Endothelial cell of umbilical vein (primary cell): ENCODE data around the gene ZGLP1. TPM values are rescaled to one million over a fixed set of nuclear protein-coding genes. Genes with fewer than 3 reads are reported as not detected.
"Not testable (repeated sequence)": the region's sequence is repeated elsewhere in the genome, so short reads cannot be mapped to it uniquely, and the experiment has no call there.

Experiments used
- BruUV-seq: library from RNA; stranded (reverse); fragments of 400-500 nt; replicated peaks from 2 replicates; lab custom pipeline; 2021; lab: Mats Ljungman, UMichigan
- CTCF ChIA-PET: fragments of 300-600, 350-600 bp; sonication (Branson Sonifier 250); formaldehyde crosslinking; loops from one replicate; lab custom pipeline; 2021; ENCODE audit warnings: antibody characterized with exemption, inconsistent platforms; lab: Charles Lee
- POLR2A ChIA-PET: fragments of 300-600, 350-600 bp; sonication (Branson Sonifier 250); formaldehyde crosslinking; loops from one replicate; lab custom pipeline; 2021; ENCODE audit warnings: antibody characterized with exemption, inconsistent platforms; lab: Charles Lee
- DNase-seq: peaks from one replicate; pipeline ENCODE4 v3.0.0-alpha.2; 2011; ENCODE audit warnings: low read depth, low spot score
- FAIRE-seq: peaks from 2 replicates; lab custom pipeline; 2011; peaks lifted over from hg19 to GRCh38; lab: Jason Lieb, UNC
- H2AFZ ChIP-seq: 2 replicates; pipeline ENCODE4 v1.6.0; 2012; ENCODE audit warnings: low read depth, low read length, control low read depth, inconsistent platforms
- H3K27ac ChIP-seq: 2 replicates; pipeline ENCODE4 v1.5.1; 2011; ENCODE audit warnings: low read depth, mild to moderate bottlenecking, control low read depth, low read length, moderate library complexity; ENCODE audit not compliant: insufficient read depth
- H3K27me3 ChIP-seq, 2 experiments: 2 replicates each; pipeline versions ENCODE4 v1.6.0 to v1.6.1; 2011; ENCODE audit warnings: low read length in 2 of 2, mixed read lengths in 1 of 2; ENCODE audit not compliant: control insufficient read depth in 2 of 2, insufficient read depth in 2 of 2
- H3K36me3 ChIP-seq, 2 experiments: 2 replicates in 1 of 2; 3 replicates in 1 of 2; pipeline ENCODE4 v1.5.1; 2011; ENCODE audit warnings: low read length in 2 of 2, mild to moderate bottlenecking in 1 of 2, moderate library complexity in 1 of 2; ENCODE audit not compliant: control insufficient read depth in 2 of 2, insufficient read depth in 2 of 2; ENCODE audit errors: extremely low read depth in 1 of 2
- H3K4me1 ChIP-seq: 3 replicates; pipeline ENCODE4 v1.5.1; 2011; ENCODE audit warnings: mild to moderate bottlenecking, low read length; ENCODE audit not compliant: control insufficient read depth, insufficient read depth; ENCODE audit errors: extremely low read depth
- H3K4me2 ChIP-seq: 2 replicates; pipeline ENCODE4 v1.6.1; 2011; ENCODE audit warnings: low read length, control low read depth, mixed read lengths; ENCODE audit not compliant: insufficient read depth
- H3K4me3 ChIP-seq, 3 experiments: fragments of 200-600 bp in 1 of 3; sonication (generic), shearing (Covaris generic) in 1 of 3; replicated peaks in 1 of 3; 2 replicates each; pipeline ENCODE4 v1.5.1; 2011 to 2016; ENCODE audit warnings: control low read depth in 3 of 3, low read length in 3 of 3, mild to moderate bottlenecking in 2 of 3, inconsistent platforms in 1 of 3, low read depth in 1 of 3, moderate library complexity in 1 of 3; ENCODE audit not compliant: insufficient read depth in 1 of 3
- H3K79me2 ChIP-seq: 2 replicates; pipeline ENCODE4 v1.6.0; 2012; ENCODE audit warnings: low read length, inconsistent platforms; ENCODE audit not compliant: control insufficient read depth, insufficient read depth
- H3K9ac ChIP-seq: replicated peaks from 2 replicates; pipeline ENCODE3; 2011; ENCODE audit warnings: low read length, control low read depth; ENCODE audit not compliant: insufficient read depth; ENCODE audit errors: extremely low read depth
- H3K9me1 ChIP-seq: replicated peaks from 3 replicates; pipeline ENCODE4 v1.6.0; 2011; ENCODE audit warnings: mild to moderate bottlenecking, low read length; ENCODE audit not compliant: control insufficient read depth, insufficient read depth; ENCODE audit errors: extremely low read depth
- H3K9me3 ChIP-seq: replicated peaks from 2 replicates; pipeline ENCODE4 v1.5.1; 2012; ENCODE audit warnings: low read length, inconsistent platforms; ENCODE audit not compliant: control insufficient read depth, insufficient read depth
- H4K20me1 ChIP-seq: replicated peaks from 2 replicates; pipeline ENCODE3; 2011; ENCODE audit warnings: mild to moderate bottlenecking, low read length; ENCODE audit not compliant: control insufficient read depth, insufficient read depth; ENCODE audit errors: extremely low read depth
- EZH2 ChIP-seq: IDR thresholded peaks from 2 replicates; pipeline ENCODE4 v1.6.1; 2012; ENCODE audit warnings: borderline replicate concordance, low read depth, mild to moderate bottlenecking, moderate library complexity, low read length, inconsistent platforms; ENCODE audit not compliant: severe bottlenecking
- JUN ChIP-seq: IDR thresholded peaks from 2 replicates; pipeline ENCODE4 v1.6.1; 2011; ENCODE audit warnings: borderline replicate concordance, low read depth; ENCODE audit not compliant: insufficient read length, insufficient read depth
- MYC ChIP-seq: IDR thresholded peaks from one replicate; pipeline ENCODE4 v1.6.1; 2011; ENCODE audit warnings: mild to moderate bottlenecking, low read depth, low read length
- POLR2AphosphoS5 ChIP-seq: IDR thresholded peaks from 2 replicates; pipeline ENCODE4 v1.6.1; 2012; ENCODE audit warnings: low read depth, mild to moderate bottlenecking, control low read depth, low read length, moderate library complexity; ENCODE audit not compliant: insufficient read depth
- dilution Hi-C: fragments of 300-500 bp; cut with MboI; formaldehyde crosslinking; loops from one replicate; pipeline ENCODE4 v1.15.0; 2019; ENCODE audit warnings: low sequenced_read_pairs; ENCODE audit not compliant: extremely low pct_ligation_motif_present
- intact Hi-C: fragments of 100-400 bp; cut with micrococcal nuclease; formaldehyde crosslinking; loops from one replicate; pipeline ENCODE4 v1.10.0; 2022
- polyA plus RNA-seq, 4 experiments: library from polyadenylated mRNA; depleted of rRNA in 3 of 4; stranded (reverse) in 3 of 4; unstranded in 1 of 4; fragments of >200 nt; gene quantifications; 2 replicates each; pipeline versions ENCODE4 v1.2.1 to v1.2.3, GENCODE V29; 2011 to 2012; ENCODE audit warnings: missing spikeins in 1 of 4
- total RNA-seq: library from RNA; stranded (reverse); gene quantifications from 2 replicates; pipeline ENCODE4 v1.2.3, GENCODE V29; 2021
- TF ChIP-seq, protein P1 (sequence below): IDR thresholded peaks from 2 replicates; pipeline ENCODE4 v1.6.1; 2011; ENCODE audit not compliant: insufficient read depth, insufficient read length

Gene ZGLP1
- total and polyA plus RNA-seq, 2 donors (not counting 3 experiments of a cell fraction or from before 2014, with no cell fraction given): 1.6 to 2.9 TPM

DNA sequence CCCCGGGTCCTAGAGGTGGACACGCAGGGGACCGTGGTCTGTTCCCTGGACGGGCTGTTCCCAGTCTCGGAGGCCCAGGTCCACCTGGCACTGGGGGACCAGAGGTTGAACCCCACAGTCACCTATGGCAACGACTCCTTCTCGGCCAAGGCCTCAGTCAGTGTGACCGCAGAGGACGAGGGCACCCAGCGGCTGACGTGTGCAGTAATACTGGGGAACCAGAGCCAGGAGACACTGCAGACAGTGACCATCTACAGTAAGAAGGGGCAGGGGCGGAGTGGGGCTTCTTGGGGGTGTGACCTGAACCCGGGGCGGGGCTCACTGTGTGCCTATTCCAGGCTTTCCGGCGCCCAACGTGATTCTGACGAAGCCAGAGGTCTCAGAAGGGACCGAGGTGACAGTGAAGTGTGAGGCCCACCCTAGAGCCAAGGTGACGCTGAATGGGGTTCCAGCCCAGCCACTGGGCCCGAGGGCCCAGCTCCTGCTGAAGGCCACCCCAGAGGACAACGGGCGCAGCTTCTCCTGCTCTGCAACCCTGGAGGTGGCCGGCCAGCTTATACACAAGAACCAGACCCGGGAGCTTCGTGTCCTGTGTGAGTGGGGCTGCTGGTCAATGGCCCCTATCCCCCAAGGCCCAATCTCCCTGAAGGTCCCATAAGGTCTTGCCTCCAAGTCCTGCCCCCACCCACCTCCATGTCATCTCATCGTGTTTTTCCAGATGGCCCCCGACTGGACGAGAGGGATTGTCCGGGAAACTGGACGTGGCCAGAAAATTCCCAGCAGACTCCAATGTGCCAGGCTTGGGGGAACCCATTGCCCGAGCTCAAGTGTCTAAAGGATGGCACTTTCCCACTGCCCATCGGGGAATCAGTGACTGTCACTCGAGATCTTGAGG is 25.3 kb downstream of the ZGLP1 start:
- no TSS peak for BruUV-seq
- Histone ChIP-seq H3K4me2 (no peak overlapping the region), H3K9me3 (no peaks in the 10 kb centered on the region), H3K27me3 (peaks cover 0 to 4% of the 10 kb centered on the region in 2 experiments), H3K4me1 (peaks cover 12% of the 10 kb centered on the region), H3K9me1 (no peaks in the 10 kb centered on the region), H3K9ac (no peak overlapping the region), H3K27ac (no peak overlapping the region), H3K4me3 (no peak overlapping the region), H3K36me3 (peaks cover 0 to 4% of the 10 kb centered on the region in 2 experiments), H4K20me1 (no peaks in the 10 kb centered on the region), H2AFZ (no peak overlapping the region), H3K79me2 (no peaks in the 10 kb centered on the region)
- FAIRE-seq (no peak), DNase-seq (no peak)
- dilution Hi-C loops (no loop called here), intact Hi-C loops (no loop called here)
- POLR2A ChIA-PET: no interaction called here
- CTCF ChIA-PET: interaction anchor here (1.5 to 4.1 kb wide), 3 partner anchors 13 to 105 kb away, joined by 4 to 14 read pairs (median 8); partner anchors contain the start of gene ICAM1
- no peak for TF ChIP-seq MYC
- TF ChIP-seq, protein P1, sequence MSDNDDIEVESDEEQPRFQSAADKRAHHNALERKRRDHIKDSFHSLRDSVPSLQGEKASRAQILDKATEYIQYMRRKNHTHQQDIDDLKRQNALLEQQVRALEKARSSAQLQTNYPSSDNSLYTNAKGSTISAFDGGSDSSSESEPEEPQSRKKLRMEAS: no peak
- TF ChIP-seq EZH2: no peak
- no peak for TF ChIP-seq JUN

DNA sequence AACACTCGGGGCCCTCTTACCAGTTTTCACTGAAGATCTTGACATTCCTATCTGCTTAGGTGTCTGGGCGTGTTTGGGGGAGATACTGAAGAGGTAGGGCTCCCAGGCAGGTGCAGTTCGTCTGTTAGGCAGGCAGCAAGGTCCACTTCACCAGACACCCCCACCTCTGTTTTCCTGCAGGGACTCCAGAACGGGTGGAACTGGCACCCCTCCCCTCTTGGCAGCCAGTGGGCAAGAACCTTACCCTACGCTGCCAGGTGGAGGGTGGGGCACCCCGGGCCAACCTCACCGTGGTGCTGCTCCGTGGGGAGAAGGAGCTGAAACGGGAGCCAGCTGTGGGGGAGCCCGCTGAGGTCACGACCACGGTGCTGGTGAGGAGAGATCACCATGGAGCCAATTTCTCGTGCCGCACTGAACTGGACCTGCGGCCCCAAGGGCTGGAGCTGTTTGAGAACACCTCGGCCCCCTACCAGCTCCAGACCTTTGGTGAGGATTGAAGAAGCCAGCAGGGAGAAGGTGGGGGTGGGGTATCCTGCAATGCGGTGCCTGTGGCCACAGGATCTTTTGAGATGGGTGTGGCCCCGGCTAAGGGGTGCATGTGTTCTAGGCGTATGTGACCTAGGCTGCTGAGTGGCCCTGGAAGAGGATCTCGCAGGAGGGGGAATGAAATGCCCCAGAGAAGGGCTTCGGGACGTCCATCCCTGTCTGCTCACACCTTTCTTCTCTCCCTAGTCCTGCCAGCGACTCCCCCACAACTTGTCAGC is 26.1 kb downstream of the ZGLP1 start:
- no peaks in the 10 kb centered on the region for H3K79me2 ChIP-seq
- peaks cover 0 to 4% of the 10 kb centered on the region in 2 experiments for H3K36me3 ChIP-seq
- FAIRE-seq (no peak), DNase-seq (no peak)
- H3K9ac ChIP-seq: no peak overlapping the region
- no peak overlapping the region for H3K4me2 ChIP-seq
- peaks cover 5% of the 10 kb centered on the region for H3K4me1 ChIP-seq
- H3K9me3 ChIP-seq: no peaks in the 10 kb centered on the region
- H3K9me1 ChIP-seq: no peaks in the 10 kb centered on the region
- no peak overlapping the region for H2AFZ ChIP-seq
- intact Hi-C loops: no loop called here
- H3K27me3 ChIP-seq: peaks cover 0 to 3% of the 10 kb centered on the region in 2 experiments
- POLR2A ChIA-PET: no interaction called here
- CTCF ChIA-PET: no interaction called here
- no peaks in the 10 kb centered on the region for H4K20me1 ChIP-seq
- H3K4me3 ChIP-seq: no peak overlapping the region
- no TSS peak for BruUV-seq
- TF ChIP-seq, protein P1: no peak
- no peak for TF ChIP-seq POLR2AphosphoS5
- dilution Hi-C loops: no loop called here
- H3K27ac ChIP-seq: no peak overlapping the region

DNA sequence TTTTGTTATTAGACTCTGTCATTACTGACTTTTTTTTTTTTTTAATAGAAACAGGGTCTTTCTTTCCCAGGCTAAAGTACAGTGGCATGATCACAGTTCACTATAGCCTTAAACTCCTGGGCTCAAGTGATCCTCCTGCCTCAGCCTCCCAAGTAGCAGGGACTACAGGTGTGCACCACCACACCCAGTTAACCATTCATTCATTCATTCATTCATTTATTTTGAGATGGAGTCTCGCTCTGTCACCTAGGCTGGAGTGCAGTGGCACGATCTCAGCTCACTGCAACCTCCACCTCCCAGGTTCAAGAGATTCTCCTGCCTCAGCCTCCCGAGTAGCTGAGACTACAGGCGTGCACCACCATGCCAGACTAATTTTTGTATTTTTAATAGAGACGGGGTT is 27.6 kb downstream of the ZGLP1 start:
- H3K36me3 ChIP-seq, H3K27ac ChIP-seq, FAIRE-seq, BruUV-seq, H3K4me2 ChIP-seq, H3K9me3 ChIP-seq, H3K79me2 ChIP-seq, H3K9ac ChIP-seq, H3K27me3 ChIP-seq, dilution Hi-C loops, H4K20me1 ChIP-seq, H2AFZ ChIP-seq, POLR2A ChIA-PET, CTCF ChIA-PET, DNase-seq, H3K4me3 ChIP-seq, H3K4me1 ChIP-seq, intact Hi-C loops, H3K9me1 ChIP-seq: not testable (repeated sequence)
